ENCODE results near the gene FNDC3B.

Gene FNDC3B

GRCh38 chr3:172441581-172441980 is 402.2 kb downstream of the FNDC3B start (continued):
- no peak for TF ChIP-seq ELK4 (IDR thresholded peaks at IDR 0.05; ENCODE audit: borderline replicate concordance, low read depth, low read length)
- TF ChIP-seq ZNF548 (tag by site-specific recombination; IDR thresholded peaks at IDR 0.05): no peak
- TF ChIP-seq ZBTB8A (tag by site-specific recombination; IDR thresholded peaks at IDR 0.05): no peak
- TF ChIP-seq ZNF223 (tag by site-specific recombination; IDR thresholded peaks at IDR 0.05): no peak
- TF ChIP-seq ZNF174 (tag by site-specific recombination; IDR thresholded peaks at IDR 0.05): no peak

GRCh38 chr3:172442606-172443005 is 403.2 kb downstream of the FNDC3B start:
- Histone ChIP-seq H3K27ac (ENCODE audit: extremely low read depth, low read depth, low read length) (no peak overlapping the region), H3K9me3 (ENCODE audit: control insufficient read depth, insufficient read depth, low read depth, low read length) (no peaks in the 10 kb centered on the region), H3K4me1 (ENCODE audit: control insufficient read depth, insufficient read depth, low read length) (no peaks in the 10 kb centered on the region), H3K36me3 (ENCODE audit: control insufficient read depth in 2 of 2, insufficient read depth in 1 of 2, low read length in 2 of 2) (no peaks in the 10 kb centered on the region), H3K4me3 (ENCODE audit: low read depth, low read length) (no peak overlapping the region)
- CTCF ChIA-PET: interaction anchor here (0.6 to 1.0 kb wide), 2 partner anchors 18 to 35 kb away, joined by 4 read pairs; no protein-coding TSS in a partner anchor
- no peak for TF ChIP-seq ELK4 (IDR thresholded peaks at IDR 0.05; ENCODE audit: borderline replicate concordance, low read depth, low read length)
- POLR2A ChIA-PET: interaction anchor here (0.7 kb wide), 1 partner anchor 1576 kb away, joined by 3 read pairs; no protein-coding TSS in a partner anchor

GRCh38 chr3:172444821-172445220 is 405.4 kb downstream of the FNDC3B start:
- no peaks in the 10 kb centered on the region for H3K4me1 ChIP-seq (ENCODE audit: control insufficient read depth, insufficient read depth, low read length)
- H3K9me3 ChIP-seq (ENCODE audit: control insufficient read depth, insufficient read depth, low read depth, low read length): no peaks in the 10 kb centered on the region
- no peak overlapping the region for H3K27ac ChIP-seq (ENCODE audit: extremely low read depth, low read depth, low read length)
- ChIA-PET POLR2A (no interaction called here), CTCF (interaction anchor here (0.5 to 1.3 kb wide), 3 partner anchors 17 to 1273 kb away, joined by 3 to 5 read pairs (median 3); no protein-coding TSS in a partner anchor)
- H3K4me3 ChIP-seq (ENCODE audit: low read depth, low read length): no peak overlapping the region
- no peaks in the 10 kb centered on the region for H3K36me3 ChIP-seq (ENCODE audit: control insufficient read depth in 2 of 2, insufficient read depth in 1 of 2, low read length in 2 of 2)
- TF ChIP-seq MEIS1 (CRISPR knock-in tag; IDR thresholded peaks at IDR 0.05; ENCODE audit: borderline replicate concordance) (no peak), ZNF549 (tag by site-specific recombination; IDR thresholded peaks at IDR 0.05) (no peak), ZNF514 (tag by site-specific recombination; IDR thresholded peaks at IDR 0.05) (no peak), PATZ1 (tag by site-specific recombination; IDR thresholded peaks at IDR 0.05) (no peak), ZNF777 (tag by site-specific recombination; IDR thresholded peaks at IDR 0.05; ENCODE audit: borderline replicate concordance) (no peak), ZNF266 (tag by site-specific recombination; IDR thresholded peaks at IDR 0.05; ENCODE audit: low read depth) (no peak), ZBTB1 (tag by site-specific recombination; IDR thresholded peaks at IDR 0.05) (no peak), ZNF513 (tag by site-specific recombination; IDR thresholded peaks at IDR 0.05) (no peak), ZNF18 (tag by site-specific recombination; IDR thresholded peaks at IDR 0.05) (no peak), ZNF571 (tag by site-specific recombination; IDR thresholded peaks at IDR 0.05) (no peak), ZSCAN18 (tag by site-specific recombination; IDR thresholded peaks at IDR 0.05) (no peak), KLF9 (tag by site-specific recombination; IDR thresholded peaks at IDR 0.05; ENCODE audit: low read depth) (no peak)
